Measurements from ENCODE around the gene MYO1A.
"Not testable (repeated sequence)": the region's sequence is repeated elsewhere in the genome, so short reads cannot be mapped to it uniquely, and the experiment has no call there.

Gene MYO1A

GRCh38 chr12:57046947-57047890 is 2.7 kb downstream of the MYO1A start:
- DNase-seq (ENCODE audit: low read depth in 2 of 2), result no peak

- no peak for DNase-seq (ENCODE audit: low read depth in 2 of 2)
Measured at GRCh38 chr12:57046086-57046791, 3.7 kb downstream of the MYO1A start.

GRCh38 chr12:57044889-57045288 is 5.0 kb downstream of the MYO1A start:
- DNase-seq (ENCODE audit: low read depth in 2 of 2), result no peak

- no peak for DNase-seq (ENCODE audit: low read depth in 2 of 2)
Measured at GRCh38 chr12:57044468-57044867, 5.5 kb downstream of the MYO1A start.

- no peak for DNase-seq (ENCODE audit: low read depth in 2 of 2)
Measured at GRCh38 chr12:57042695-57043094, 7.2 kb downstream of the MYO1A start.

GRCh38 chr12:57040750-57041149 is 9.2 kb downstream of the MYO1A start:
- no peak for DNase-seq (ENCODE audit: low read depth in 2 of 2)

GRCh38 chr12:57040211-57040610 is 9.7 kb downstream of the MYO1A start:
- DNase-seq (ENCODE audit: low read depth in 2 of 2), result no peak

GRCh38 chr12:57039016-57039798 is 10.7 kb downstream of the MYO1A start:
- DNase-seq (ENCODE audit: low read depth in 2 of 2), result no peak

GRCh38 chr12:57037264-57037663 is 12.7 kb downstream of the MYO1A start:
- DNase-seq (ENCODE audit: low read depth in 2 of 2), result no peak

GRCh38 chr12:57033431-57033830 is 16.5 kb downstream of the MYO1A start:
- no peak for DNase-seq (ENCODE audit: low read depth in 2 of 2)

GRCh38 chr12:57031789-57032188 is 18.1 kb downstream of the MYO1A start:
- DNase-seq (ENCODE audit: low read depth in 2 of 2), result no peak

- no peak for DNase-seq (ENCODE audit: low read depth in 2 of 2)
Measured at GRCh38 chr12:57031138-57031725, 18.7 kb downstream of the MYO1A start.

GRCh38 chr12:57029457-57029856 is 20.5 kb downstream of the MYO1A start:
- no peak for DNase-seq (ENCODE audit: low read depth in 2 of 2)

GRCh38 chr12:57027805-57028153 is 22.1 kb downstream of the MYO1A start:
- no peak for DNase-seq (ENCODE audit: low read depth in 2 of 2)

GRCh38 chr12:57027011-57027804 is 22.7 kb downstream of the MYO1A start:
- DNase-seq (ENCODE audit: low read depth in 2 of 2), result no peak

- DNase-seq (ENCODE audit: low read depth in 2 of 2), result no peak
Measured at GRCh38 chr12:57025196-57025595, 24.7 kb downstream of the MYO1A start.

GRCh38 chr12:57022324-57022723 is 27.6 kb downstream of the MYO1A start:
- DNase-seq (ENCODE audit: low read depth in 2 of 2), result not testable (repeated sequence)

- no peak for DNase-seq (ENCODE audit: low read depth in 2 of 2)
Measured at GRCh38 chr12:57019983-57020719, 29.8 kb downstream of the MYO1A start.

- no peak for DNase-seq (ENCODE audit: low read depth in 2 of 2)
Measured at GRCh38 chr12:57018906-57019305, 31.0 kb downstream of the MYO1A start.

GRCh38 chr12:57018353-57018752 is 31.6 kb downstream of the MYO1A start:
- DNase-seq (ENCODE audit: low read depth in 2 of 2), result not testable (repeated sequence)

All from fibroblast of skin of left quadriceps (primary cell).